Adrenal gland (tissue), 5 donors: Measurements from ENCODE around the gene CCNQ.
A peak's percentile ranks its signal among the peaks of the same experiment; 100 is the strongest.

Source experiments
- CTCF ChIP-seq, 6 experiments: fragments of 450-650 bp in 4 of 6; fragments of 200-600 bp in 2 of 6; sonication (generic) in 1 of 6; IDR thresholded peaks; 1 replicate in 5 of 6; 2 replicates in 1 of 6; pipeline versions ENCODE4 v1.5.1 to v1.8.0; 2016 to 2021; ENCODE audit warnings: antibody characterized with exemption in 6 of 6, mild to moderate bottlenecking in 2 of 6, moderate library complexity in 1 of 6
- POLR2A ChIP-seq, 2 donors: fragments of 450-650 bp; IDR thresholded peaks; one replicate each; pipeline ENCODE4 v1.6.1; 2017; ENCODE audit warnings: antibody characterized with exemption in 2 of 2, mild to moderate bottlenecking in 2 of 2, moderate library complexity in 1 of 2
- donor health status: DM: no; HTN: no; CAD: no.

GRCh38 chrX:153635788-153636668, 37.1 kb upstream of the CCNQ start:
- TF ChIP-seq CTCF (IDR thresholded peaks at IDR 0.05) (peak in 1 of 6 experiments; percentile 17), POLR2A (IDR thresholded peaks at IDR 0.05) (no peak)
